ENCODE measurements around the gene FARS2.

FARS2 gene

GRCh38 chr6:5260661-5261544 is at the start of gene FARS2, which contains the start of gene LYRM4:
Gene FARS2 (plus strand): TSS chr6:5261513.
Gene LYRM4 (minus strand): TSS chr6:5260950. CDS start chr6:5260733, 217 bp downstream.
- DNase-seq (ENCODE audit: low read depth) = peak; percentile 46
- H3K4me3 ChIP-seq (ENCODE audit: low read depth, low read length) = peak within 1 kb of the TSS; percentile 93
- TF ChIP-seq CTCF (IDR thresholded peaks at IDR 0.05; ENCODE audit: control insufficient read depth, extremely low read depth, insufficient read depth) = no peak

- no peak overlapping the region for H3K4me3 ChIP-seq (ENCODE audit: low read depth, low read length)
- no peak for DNase-seq (ENCODE audit: low read depth)
- TF ChIP-seq CTCF (IDR thresholded peaks at IDR 0.05; ENCODE audit: control insufficient read depth, extremely low read depth, insufficient read depth) = no peak
Measured at GRCh38 chr6:5213836-5214235, 47.5 kb upstream of the FARS2 start.

GRCh38 chr6:5214570-5215052 is 46.7 kb upstream of the FARS2 start:
- DNase-seq (ENCODE audit: low read depth) = no peak
- peak; percentile 85 for TF ChIP-seq CTCF (IDR thresholded peaks at IDR 0.05; ENCODE audit: control insufficient read depth, extremely low read depth, insufficient read depth)
- no peak overlapping the region for H3K4me3 ChIP-seq (ENCODE audit: low read depth, low read length)

- no peak overlapping the region for H3K4me3 ChIP-seq (ENCODE audit: low read depth, low read length)
- no peak for DNase-seq (ENCODE audit: low read depth)
- no peak for TF ChIP-seq CTCF (IDR thresholded peaks at IDR 0.05; ENCODE audit: control insufficient read depth, extremely low read depth, insufficient read depth)
Measured at GRCh38 chr6:5215159-5215558, 46.2 kb upstream of the FARS2 start.

GRCh38 chr6:5215799-5216198 is 45.5 kb upstream of the FARS2 start:
- no peak overlapping the region for H3K4me3 ChIP-seq (ENCODE audit: low read depth, low read length)
- TF ChIP-seq CTCF (IDR thresholded peaks at IDR 0.05; ENCODE audit: control insufficient read depth, extremely low read depth, insufficient read depth) = no peak
- DNase-seq (ENCODE audit: low read depth) = no peak

GRCh38 chr6:5217356-5217755 is 44.0 kb upstream of the FARS2 start:
- H3K4me3 ChIP-seq (ENCODE audit: low read depth, low read length) = no peak overlapping the region
- TF ChIP-seq CTCF (IDR thresholded peaks at IDR 0.05; ENCODE audit: control insufficient read depth, extremely low read depth, insufficient read depth) = no peak
- no peak for DNase-seq (ENCODE audit: low read depth)
